NOMO-1 treated with dmso at 0.1 percent for 144 hours (cell line): ENCODE results near the gene BTLA.
"Not testable (repeated sequence)": the region's sequence is repeated elsewhere in the genome, so short reads cannot be mapped to it uniquely, and the experiment has no call there.

Experiments
- DNase-seq: peaks from one replicate; lab custom pipeline; 2025; ENCODE audit not compliant: unreplicated experiment; lab: John Stamatoyannopoulos, UW

The BTLA gene

GRCh38 chr3:112492124-112492523 is 7.1 kb downstream of the BTLA start:
- DNase-seq = no peak

GRCh38 chr3:112491373-112491772 is 7.9 kb downstream of the BTLA start:
- DNase-seq = no peak

- no peak for DNase-seq
Observed at GRCh38 chr3:112489674-112490479, 9.4 kb downstream of the BTLA start.

- DNase-seq = no peak
Observed at GRCh38 chr3:112486811-112487505, 12.3 kb downstream of the BTLA start.

GRCh38 chr3:112484352-112484751 is 14.9 kb downstream of the BTLA start:
- DNase-seq = no peak

- DNase-seq = no peak
Observed at GRCh38 chr3:112482675-112483074, 16.6 kb downstream of the BTLA start.

GRCh38 chr3:112481302-112481721 is 18.0 kb downstream of the BTLA start:
- DNase-seq = no peak

GRCh38 chr3:112477891-112478290 is 21.4 kb downstream of the BTLA start:
- no peak for DNase-seq

GRCh38 chr3:112476346-112476745 is 22.9 kb downstream of the BTLA start:
- no peak for DNase-seq

GRCh38 chr3:112474796-112475195 is 24.5 kb downstream of the BTLA start:
- peak; percentile 25 for DNase-seq

GRCh38 chr3:112472691-112473090 is 26.6 kb downstream of the BTLA start:
- DNase-seq = no peak

- DNase-seq = no peak
Observed at GRCh38 chr3:112471596-112472325, 27.5 kb downstream of the BTLA start.

GRCh38 chr3:112470788-112471187 is 28.5 kb downstream of the BTLA start:
- no peak for DNase-seq

GRCh38 chr3:112469671-112470070 is 29.6 kb downstream of the BTLA start:
- no peak for DNase-seq

- DNase-seq = no peak
Observed at GRCh38 chr3:112467539-112467938, 31.7 kb downstream of the BTLA start.

GRCh38 chr3:112466020-112466419 is 33.3 kb downstream of the BTLA start:
- no peak for DNase-seq

- DNase-seq = peak; percentile 44
Observed at GRCh38 chr3:112464264-112464663, 35.0 kb downstream of the BTLA start.

- DNase-seq = no peak
Observed at GRCh38 chr3:112463250-112463649, 36.0 kb downstream of the BTLA start.

- DNase-seq = not testable (repeated sequence)
Observed at GRCh38 chr3:112461787-112462186, 37.5 kb downstream of the BTLA start.

GRCh38 chr3:112460519-112461195 is 38.6 kb downstream of the BTLA start:
- DNase-seq = no peak

GRCh38 chr3:112459750-112460149 is 39.5 kb downstream of the BTLA start:
- no peak for DNase-seq
